Neuronal stem cell (in vitro differentiated cells): ENCODE measurements around the gene AGXT.

Source experiments
- DNase-seq: peaks from one replicate; pipeline ENCODE4 v3.0.0-alpha.2; 2013; ENCODE audit warnings: low spot score
- H2AFZ ChIP-seq: one replicate; pipeline ENCODE4 v1.6.1; 2013; ENCODE audit warnings: mild to moderate bottlenecking, low read length, inconsistent platforms
- H2AK5ac ChIP-seq: 2 replicates; pipeline ENCODE4 v1.6.1; 2013; ENCODE audit warnings: low read depth, mild to moderate bottlenecking, inconsistent platforms, low read length, moderate library complexity, mixed read lengths
- H2BK120ac ChIP-seq: 2 replicates; pipeline ENCODE4 v1.6.1; 2013; ENCODE audit warnings: low read depth, mild to moderate bottlenecking, inconsistent platforms, low read length, moderate library complexity, mixed read lengths
- H2BK12ac ChIP-seq: one replicate; pipeline ENCODE4 v1.6.1; 2013; ENCODE audit warnings: low read length, inconsistent platforms
- H2BK15ac ChIP-seq: 2 replicates; pipeline ENCODE4 v1.6.1; 2013; ENCODE audit warnings: mild to moderate bottlenecking, low read length, inconsistent platforms, mixed read lengths
- H2BK5ac ChIP-seq: one replicate; pipeline ENCODE4 v1.6.1; 2013; ENCODE audit warnings: inconsistent platforms, mild to moderate bottlenecking, low read length, moderate library complexity
- H3K14ac ChIP-seq: one replicate; pipeline ENCODE4 v1.6.1; 2013; ENCODE audit warnings: low read length, inconsistent platforms
- H3K18ac ChIP-seq: 2 replicates; pipeline ENCODE4 v1.6.1; 2013; ENCODE audit warnings: low read length, inconsistent platforms
- H3K23ac ChIP-seq: 2 replicates; pipeline ENCODE4 v1.6.1; 2013; ENCODE audit warnings: low read depth, mild to moderate bottlenecking, mixed read lengths, low read length, inconsistent platforms; ENCODE audit not compliant: poor library complexity
- H3K27ac ChIP-seq: replicated peaks from 3 replicates; pipeline ENCODE4 v1.5.1; 2013; ENCODE audit warnings: low read length, inconsistent platforms
- H3K27me3 ChIP-seq, 3 experiments: 2 replicates each; pipeline ENCODE4 v1.6.1; 2013; ENCODE audit warnings: low read length in 3 of 3, mild to moderate bottlenecking in 2 of 3, inconsistent platforms in 1 of 3, low read depth in 1 of 3, mixed read lengths in 1 of 3, moderate library complexity in 1 of 3; ENCODE audit not compliant: control insufficient read depth in 3 of 3, insufficient read depth in 3 of 3
- H3K36me3 ChIP-seq, 2 donors: replicated peaks in 1 of 2; 2 replicates each; pipeline ENCODE4 v1.6.1; 2013; ENCODE audit warnings: low read length in 2 of 2; ENCODE audit not compliant: control insufficient read depth in 2 of 2, insufficient read depth in 2 of 2
- H3K4ac ChIP-seq: 2 replicates; pipeline ENCODE4 v1.6.1; 2013; ENCODE audit warnings: inconsistent platforms, mild to moderate bottlenecking, low read length, moderate library complexity
- H3K4me1 ChIP-seq, 2 donors: 1 replicate in 1 of 2; 2 replicates in 1 of 2; pipeline ENCODE4 v1.6.1; 2013; ENCODE audit warnings: low read length in 2 of 2, low read depth in 1 of 2; ENCODE audit not compliant: control insufficient read depth in 2 of 2, insufficient read depth in 1 of 2
- H3K4me2 ChIP-seq: one replicate; pipeline ENCODE4 v1.6.1; 2013; ENCODE audit warnings: mild to moderate bottlenecking, low read length, inconsistent platforms; ENCODE audit not compliant: insufficient read depth, poor library complexity, severe bottlenecking
- H3K4me3 ChIP-seq, 2 donors: 2 replicates each; pipeline ENCODE4 v1.5.1; 2013; ENCODE audit warnings: low read length in 2 of 2, mild to moderate bottlenecking in 2 of 2, inconsistent platforms in 1 of 2, moderate library complexity in 1 of 2
- H3K79me1 ChIP-seq: one replicate; pipeline ENCODE4 v1.6.1; 2013; ENCODE audit warnings: low read depth, mild to moderate bottlenecking, inconsistent platforms, low read length, moderate library complexity
- H3K9ac ChIP-seq: one replicate; pipeline ENCODE4 v1.6.1; 2013; ENCODE audit warnings: mild to moderate bottlenecking, low read depth, low read length, inconsistent platforms; ENCODE audit not compliant: poor library complexity
- H3K9me3 ChIP-seq, 2 donors: replicated peaks in 1 of 2; 2 replicates each; pipeline versions ENCODE3 to v1.6.1; 2013; ENCODE audit warnings: low read length in 2 of 2, mild to moderate bottlenecking in 2 of 2, inconsistent platforms in 1 of 2, low read depth in 1 of 2, mixed read lengths in 1 of 2, moderate library complexity in 1 of 2; ENCODE audit not compliant: control insufficient read depth in 2 of 2, insufficient read depth in 1 of 2
- H4K8ac ChIP-seq: one replicate; pipeline ENCODE4 v1.6.1; 2013; ENCODE audit warnings: low read depth, mild to moderate bottlenecking, inconsistent platforms, low read length, moderate library complexity
- H4K91ac ChIP-seq: one replicate; pipeline ENCODE4 v1.6.1; 2013; ENCODE audit warnings: low read length, low read depth, mild to moderate bottlenecking, inconsistent platforms; ENCODE audit not compliant: poor library complexity
- WGBS, 2 donors: extraction: QIAGEN DNeasy Blood & Tissue Kit; methylation state at CpG; one replicate each; pipeline ENCODE4 v1.1.7; 2013; ENCODE audit warnings: missing lambda C conversion rate in 2 of 2, mixed read lengths in 1 of 2; ENCODE audit not compliant: insufficient read length in 2 of 2, insufficient replicate concordance in 1 of 2; ENCODE audit errors: extremely low coverage in 2 of 2; 5-methylcytosine and 5-hydroxymethylcytosine counted together

The AGXT gene

DNA sequence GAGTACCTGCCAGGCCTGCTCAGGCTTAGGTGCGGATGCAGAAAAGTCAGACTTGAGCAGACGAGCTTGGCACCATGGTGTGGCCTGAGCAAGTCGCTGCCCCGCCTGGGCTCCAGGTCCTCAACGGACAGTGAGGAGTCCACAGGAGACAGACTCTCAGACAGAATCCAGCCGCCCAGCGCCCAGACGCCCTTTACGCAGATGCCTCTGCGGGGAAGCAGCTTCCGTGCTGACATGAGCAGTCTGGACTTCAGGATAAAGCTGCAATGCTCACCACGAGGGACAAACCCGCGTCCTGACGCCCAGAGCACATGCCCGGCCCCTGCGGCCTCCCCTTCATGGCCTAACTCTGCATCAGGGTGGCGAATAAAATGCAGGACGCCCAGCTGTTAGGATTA lies 30.8 kb downstream of the AGXT start:
- Histone ChIP-seq H2AFZ (no peak overlapping the region), H3K18ac (no peak overlapping the region)
- no peak for DNase-seq

GRCh38 chr2:240900141-240900860 lies 31.7 kb downstream of the AGXT start:
- Histone ChIP-seq H3K9ac (no peak overlapping the region), H4K8ac (no peak overlapping the region), H3K4ac (no peak overlapping the region), H3K9me3 (no peaks in the 10 kb centered on the region), H3K36me3 (no peaks in the 10 kb centered on the region), H3K27ac (no peak overlapping the region), H3K4me3 (no peak overlapping the region), H3K79me1 (no peaks in the 10 kb centered on the region), H2BK12ac (no peak overlapping the region), H3K4me1 (peaks cover 0 to 2% of the 10 kb centered on the region in 2 donors), H2BK120ac (no peak overlapping the region), H4K91ac (no peak overlapping the region), H3K23ac (peak overlapping the region; percentile 20), H2AK5ac (no peak overlapping the region), H3K14ac (no peak overlapping the region), H3K4me2 (no peak overlapping the region), H3K27me3 (peaks cover 0 to 13% (median 3%) of the 10 kb centered on the region in 3 experiments), H3K18ac (no peak overlapping the region), H2BK5ac (no peak overlapping the region), H2BK15ac (no peak overlapping the region), H2AFZ (no peak overlapping the region)
- WGBS, 2 donors: no CpG with 5 or more reads among the region's 27 CpGs
- DNase-seq: no peak

More for the DNA sequence above, 30.8 kb downstream of the AGXT start:
- H3K23ac ChIP-seq: no peak overlapping the region
- H3K4me3 ChIP-seq: no peak overlapping the region
- H3K9ac ChIP-seq: no peak overlapping the region
- H4K91ac ChIP-seq: no peak overlapping the region
- no peak overlapping the region for H3K4me2 ChIP-seq
- H2BK15ac ChIP-seq: peak overlapping the region; percentile 75
- no peak overlapping the region for H2BK12ac ChIP-seq
- no CpG with 5 or more reads among the region's 19 CpGs for WGBS, 2 donors
- H3K27me3 ChIP-seq: peaks cover 0 to 6% (median 3%) of the 10 kb centered on the region in 3 experiments
- H3K27ac ChIP-seq: no peak overlapping the region
- peaks cover 0 to 2% of the 10 kb centered on the region in 2 donors for H3K4me1 ChIP-seq
- no peaks in the 10 kb centered on the region for H3K79me1 ChIP-seq
- no peak overlapping the region for H2BK5ac ChIP-seq
- H2AK5ac ChIP-seq: peak overlapping the region; percentile 63
- no peak overlapping the region for H3K4ac ChIP-seq
- no peak overlapping the region for H2BK120ac ChIP-seq
- H4K8ac ChIP-seq: no peak overlapping the region
- H3K9me3 ChIP-seq: no peaks in the 10 kb centered on the region
- H3K36me3 ChIP-seq: no peaks in the 10 kb centered on the region
- H3K14ac ChIP-seq: no peak overlapping the region

DNA sequence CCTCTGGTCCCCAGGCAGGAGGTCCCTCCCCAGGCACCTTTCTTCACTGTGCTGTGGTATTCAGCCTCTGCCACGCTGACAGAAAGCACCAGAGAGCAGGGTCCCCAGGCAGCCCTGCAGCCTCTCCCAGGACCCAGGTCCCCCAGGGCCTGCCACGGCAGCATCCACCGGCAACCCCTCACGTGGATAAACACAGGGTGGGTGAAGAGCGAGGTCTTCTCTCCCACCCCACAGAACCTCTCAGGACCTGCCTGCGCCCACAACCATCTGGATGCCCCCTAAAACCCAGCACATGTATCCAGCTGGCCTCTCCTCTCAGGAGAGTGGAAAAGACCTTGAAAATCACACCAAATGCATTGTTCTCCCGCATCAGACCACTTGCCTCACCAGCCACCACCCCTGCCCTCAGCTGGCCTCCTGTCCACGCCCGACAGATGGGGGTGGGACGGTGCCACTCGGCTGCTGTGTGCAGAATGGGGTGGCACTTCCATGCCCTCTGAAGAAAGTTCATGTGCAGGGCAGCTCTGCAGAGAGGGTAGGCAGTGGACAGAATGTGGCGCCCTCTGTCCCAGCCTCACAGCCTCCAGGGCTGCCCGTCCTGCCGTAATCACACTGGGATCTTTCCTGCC lies 33.5 kb downstream of the AGXT start:
- Histone ChIP-seq H3K27ac (no peak overlapping the region), H2BK120ac (peak overlapping the region; percentile 61), H3K36me3 (no peaks in the 10 kb centered on the region), H3K4ac (peak overlapping the region; percentile 23), H3K27me3 (peaks cover 0 to 25% (median 3%) of the 10 kb centered on the region in 3 experiments), H3K4me1 (peaks cover 4 to 7% of the 10 kb centered on the region in 2 donors), H3K79me1 (no peaks in the 10 kb centered on the region), H3K4me2 (no peak overlapping the region), H4K8ac (no peak overlapping the region), H3K9me3 (no peaks in the 10 kb centered on the region), H3K18ac (peak overlapping the region; percentile 64), H4K91ac (no peak overlapping the region), H3K4me3 (no peak overlapping the region), H2BK15ac (peak overlapping the region; percentile 26), H2BK12ac (no peak overlapping the region), H3K23ac (no peak overlapping the region), H2AFZ (no peak overlapping the region), H3K14ac (peak overlapping the region; percentile 97), H3K9ac (no peak overlapping the region), H2BK5ac (no peak overlapping the region), H2AK5ac (peak overlapping the region; percentile 37)
- no CpG with 5 or more reads among the region's 14 CpGs for WGBS, 2 donors
- DNase-seq: no peak

DNA sequence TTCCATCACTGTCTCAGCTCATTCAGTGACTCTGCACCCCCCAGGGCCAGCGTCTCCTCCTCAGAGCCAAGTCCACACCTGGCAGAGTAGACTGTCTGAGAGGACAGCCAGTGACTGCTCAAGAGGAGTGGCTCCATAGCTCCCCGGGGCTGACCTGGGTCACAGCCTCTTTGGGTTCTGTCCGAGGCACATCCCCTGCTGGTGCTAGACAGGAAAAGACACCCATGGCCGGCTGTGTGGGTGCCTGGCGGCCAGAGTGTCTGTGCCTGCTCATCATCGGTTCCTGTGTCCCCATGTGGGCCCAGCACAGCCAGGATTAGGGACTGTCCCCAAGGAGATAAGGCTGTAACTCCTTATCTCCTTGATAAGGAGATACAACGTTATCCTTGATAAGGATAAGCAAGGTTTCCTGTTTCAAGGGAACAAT lies 34.0 kb downstream of the AGXT start:
- Histone ChIP-seq H3K79me1 (no peaks in the 10 kb centered on the region), H2BK15ac (peak overlapping the region; percentile 26), H4K91ac (no peak overlapping the region), H3K4ac (no peak overlapping the region), H3K27me3 (peaks cover 0 to 29% (median 3%) of the 10 kb centered on the region in 3 experiments), H3K18ac (peak overlapping the region; percentile 64), H2AK5ac (no peak overlapping the region), H2BK120ac (peak overlapping the region; percentile 61), H3K23ac (no peak overlapping the region), H3K4me3 (no peak overlapping the region), H2AFZ (no peak overlapping the region), H3K14ac (peak overlapping the region; percentile 97), H3K9me3 (no peaks in the 10 kb centered on the region), H4K8ac (no peak overlapping the region), H3K36me3 (no peaks in the 10 kb centered on the region), H3K27ac (no peak overlapping the region), H2BK5ac (no peak overlapping the region), H3K4me1 (peaks cover 4 to 6% of the 10 kb centered on the region in 2 donors), H3K9ac (no peak overlapping the region), H2BK12ac (no peak overlapping the region), H3K4me2 (no peak overlapping the region)
- no CpG with 5 or more reads among the region's 7 CpGs for WGBS, 2 donors
- no peak for DNase-seq
